ENCODE data around the gene SEMA4D. TPM values are rescaled to one million over a fixed set of nuclear protein-coding genes. Genes with fewer than 3 reads are reported as not detected.
A peak's percentile ranks its signal among the peaks of the same experiment; 100 is the strongest.

SEMA4D gene
- total RNA-seq, 1 donor from 2014 or later: 368 TPM

DNA sequence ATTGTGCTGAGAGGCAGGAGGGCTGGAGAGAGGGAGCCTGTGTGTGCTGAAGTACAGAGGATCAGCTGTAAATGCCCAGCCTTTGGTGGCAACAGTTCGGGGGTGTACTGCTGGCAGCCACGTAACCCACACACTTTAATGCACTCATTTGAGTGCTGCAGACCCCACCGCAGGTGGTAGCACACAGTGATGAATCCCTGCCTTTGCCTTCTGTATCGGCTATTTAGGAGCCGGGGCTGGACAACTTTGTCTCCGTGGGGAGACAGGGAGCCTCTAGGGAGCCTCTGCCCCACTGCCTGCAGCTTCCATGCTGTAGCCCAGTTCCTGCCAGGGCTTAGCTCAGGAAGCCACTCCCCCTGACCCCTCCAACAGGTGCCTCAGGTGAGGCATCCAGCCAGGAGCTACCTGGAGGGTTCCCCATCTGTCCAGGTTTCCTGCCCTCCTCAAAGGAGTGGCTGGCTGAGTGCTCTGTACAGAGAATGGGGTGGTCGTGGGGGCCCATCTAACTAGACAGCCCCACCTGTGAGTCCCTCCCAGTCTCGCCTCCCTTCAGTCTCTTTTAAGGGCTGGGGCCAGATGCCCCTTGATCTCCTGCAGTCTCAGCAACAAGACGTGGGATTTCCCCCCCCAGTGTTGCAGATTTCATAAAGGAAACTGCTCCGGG is 135.1 kb downstream of the SEMA4D start:
- no peak overlapping the region for H3K4me3 Mint-ChIP-seq
- peaks cover 35% of the 10 kb centered on the region for H3K36me3 Mint-ChIP-seq (ENCODE audit: low read depth)
- no peaks in the 10 kb centered on the region for H3K9me3 Mint-ChIP-seq
- intact Hi-C loops (cut with micrococcal nuclease): no loop called here
- H3K27ac Mint-ChIP-seq: no peak overlapping the region
- DNase-seq: no peak
- H3K4me1 Mint-ChIP-seq: peaks cover 8% of the 10 kb centered on the region
- no peaks in the 10 kb centered on the region for H3K27me3 Mint-ChIP-seq

DNA sequence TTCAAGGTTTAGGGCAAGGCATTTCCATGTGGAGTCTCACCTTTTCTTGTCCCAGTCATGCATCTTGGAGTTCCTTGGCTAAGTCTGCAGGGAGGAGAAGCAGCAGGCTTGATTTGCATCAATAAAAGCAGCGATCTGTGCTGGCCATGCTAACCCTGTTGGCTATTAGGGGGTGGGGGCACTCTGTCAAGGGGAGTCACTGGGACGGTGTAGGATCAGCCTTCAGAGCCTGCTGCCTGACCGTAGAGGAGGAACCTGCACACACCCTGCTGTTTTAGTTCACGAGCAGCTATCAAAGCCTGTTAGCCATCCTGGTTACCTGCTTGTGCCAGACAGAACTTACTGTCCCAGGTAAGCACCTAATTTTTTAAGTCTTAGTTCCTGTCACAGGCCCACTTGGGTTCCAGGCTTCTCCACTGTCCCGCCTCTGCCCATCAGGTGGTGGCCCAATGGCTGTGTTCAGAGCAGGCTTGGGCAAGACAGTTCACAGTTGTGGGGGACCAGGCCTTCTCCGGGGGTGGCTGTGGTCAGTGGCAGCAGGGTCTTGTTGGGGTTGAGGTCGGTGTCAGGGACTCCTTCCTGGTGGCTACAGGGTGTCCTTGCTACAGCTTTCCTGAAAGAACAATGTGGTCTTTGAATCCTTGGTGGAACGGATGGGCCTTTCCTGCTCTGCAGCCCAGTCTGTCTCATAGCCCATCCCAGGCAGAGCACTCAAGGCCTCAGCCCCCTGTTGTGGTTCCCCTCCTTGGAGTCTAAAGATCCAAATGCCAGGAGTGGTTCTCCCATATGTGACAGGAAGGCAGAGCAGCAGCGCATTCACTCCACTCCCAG is 135.9 kb downstream of the SEMA4D start:
- intact Hi-C loops (cut with micrococcal nuclease): no loop called here
- peaks cover 11% of the 10 kb centered on the region for H3K4me1 Mint-ChIP-seq

DNA sequence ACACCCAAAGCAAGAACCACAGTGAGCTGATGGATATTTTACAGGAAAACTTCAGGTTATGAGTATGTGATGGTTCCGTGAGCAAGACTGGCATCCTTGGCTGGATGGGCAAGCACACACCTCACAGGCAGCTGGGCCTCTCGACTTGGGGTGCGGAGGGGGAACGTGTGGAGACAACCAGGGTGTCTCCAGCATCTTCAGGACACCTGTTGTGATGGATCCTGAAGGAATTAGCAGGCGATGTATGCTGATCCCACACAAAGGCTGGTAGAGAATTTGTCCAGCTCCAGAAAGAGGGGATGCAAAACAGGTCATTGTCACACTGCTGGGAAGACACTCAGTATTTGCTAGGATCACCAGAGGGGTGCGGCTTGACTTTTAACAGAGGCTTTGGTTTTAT is 136.9 kb downstream of the SEMA4D start:
- peak overlapping the region; percentile 7 for H3K27ac Mint-ChIP-seq
- peaks cover 45% of the 10 kb centered on the region for H3K36me3 Mint-ChIP-seq (ENCODE audit: low read depth)
- H3K9me3 Mint-ChIP-seq: no peaks in the 10 kb centered on the region
- no peak overlapping the region for H3K4me3 Mint-ChIP-seq
- peaks cover 9% of the 10 kb centered on the region for H3K4me1 Mint-ChIP-seq
- H3K27me3 Mint-ChIP-seq: no peaks in the 10 kb centered on the region
- DNase-seq: no peak
- intact Hi-C loops (cut with micrococcal nuclease): no loop called here

More for the DNA sequence above, 135.9 kb downstream of the SEMA4D start:
- H3K27ac Mint-ChIP-seq: no peak overlapping the region
- peaks cover 39% of the 10 kb centered on the region for H3K36me3 Mint-ChIP-seq (ENCODE audit: low read depth)
- no peak for DNase-seq
- no peak overlapping the region for H3K4me3 Mint-ChIP-seq
- H3K27me3 Mint-ChIP-seq: no peaks in the 10 kb centered on the region
- H3K9me3 Mint-ChIP-seq: no peaks in the 10 kb centered on the region

DNA sequence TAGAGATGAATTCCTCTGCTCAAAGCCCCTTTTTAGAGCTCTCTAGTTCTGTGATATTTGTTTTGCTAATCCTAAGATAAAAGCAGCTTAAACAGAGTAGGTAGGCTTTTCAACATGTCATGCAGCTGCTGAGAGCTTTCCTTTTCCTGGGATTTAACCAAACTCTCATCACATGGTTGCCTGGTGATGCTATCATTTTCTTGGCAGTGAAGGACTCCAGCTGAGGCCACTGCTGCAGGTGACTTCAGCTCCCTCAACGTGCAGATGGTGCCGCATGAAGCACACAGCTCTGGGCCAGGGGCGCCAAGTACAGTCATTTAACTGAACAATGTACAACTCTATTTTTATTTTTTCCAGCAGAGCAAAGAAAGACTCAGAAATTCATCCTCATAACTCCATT is 137.4 kb downstream of the SEMA4D start:
- Mint-ChIP-seq H3K9me3 (no peaks in the 10 kb centered on the region), H3K4me1 (peaks cover 9% of the 10 kb centered on the region), H3K27ac (peak overlapping the region; percentile 59), H3K36me3 (ENCODE audit: low read depth) (peaks cover 49% of the 10 kb centered on the region), H3K27me3 (no peaks in the 10 kb centered on the region), H3K4me3 (no peak overlapping the region)
- intact Hi-C loops (cut with micrococcal nuclease): no loop called here
- DNase-seq: no peak

DNA sequence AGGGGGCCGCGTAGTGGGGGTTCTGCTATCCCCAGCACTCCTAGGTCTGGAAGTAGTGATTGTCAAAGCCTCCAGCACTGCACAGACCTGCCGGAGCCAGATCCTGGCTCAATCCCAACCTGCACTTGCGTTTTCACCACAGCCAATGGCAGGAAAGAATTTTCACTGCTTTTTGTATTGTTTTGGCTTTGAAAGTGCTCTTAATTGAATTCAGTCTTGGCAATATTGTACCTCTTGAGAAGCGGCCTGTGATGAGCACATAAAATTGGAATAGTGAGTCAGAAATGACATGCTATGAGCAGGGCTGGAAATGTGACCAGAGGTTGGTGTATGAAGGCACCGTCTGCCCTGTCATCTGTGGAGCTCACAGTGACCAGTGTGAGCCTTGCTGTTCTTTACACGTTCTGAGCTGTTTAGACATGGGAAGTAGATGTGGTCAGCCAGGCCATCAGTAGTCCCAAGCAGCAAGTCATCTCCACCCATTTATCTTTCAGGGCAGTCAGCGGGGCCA is 138.1 kb downstream of the SEMA4D start:
- Mint-ChIP-seq H3K4me1 (peaks cover 9% of the 10 kb centered on the region), H3K27me3 (no peaks in the 10 kb centered on the region), H3K36me3 (ENCODE audit: low read depth) (peaks cover 56% of the 10 kb centered on the region), H3K4me3 (no peak overlapping the region), H3K27ac (peak overlapping the region; percentile 78), H3K9me3 (no peaks in the 10 kb centered on the region)
- no peak for DNase-seq
- intact Hi-C loops (cut with micrococcal nuclease): no loop called here

DNA sequence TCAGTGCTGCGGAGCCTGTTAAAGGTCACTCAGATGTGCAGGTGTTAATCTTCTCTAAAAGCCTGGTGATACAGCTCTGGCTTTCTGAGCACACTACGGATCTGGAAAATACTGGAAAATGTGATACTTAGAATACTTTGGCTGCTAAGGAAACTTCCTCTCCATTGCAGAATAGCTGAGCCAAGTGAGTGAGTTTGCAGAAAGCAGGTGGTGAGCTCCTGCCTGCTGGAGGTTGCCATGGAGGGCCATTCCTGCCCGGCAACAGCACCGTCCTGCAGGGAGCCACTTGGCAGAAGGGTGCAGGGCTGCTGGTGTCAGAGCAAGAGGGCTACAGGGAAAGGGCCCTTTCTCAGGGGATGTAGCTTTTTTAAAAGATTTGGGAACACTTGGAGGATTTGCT is 138.9 kb downstream of the SEMA4D start:
- no peaks in the 10 kb centered on the region for H3K9me3 Mint-ChIP-seq
- intact Hi-C loops (cut with micrococcal nuclease): no loop called here
- no peaks in the 10 kb centered on the region for H3K27me3 Mint-ChIP-seq
- H3K27ac Mint-ChIP-seq: no peak overlapping the region
- peaks cover 61% of the 10 kb centered on the region for H3K36me3 Mint-ChIP-seq (ENCODE audit: low read depth)
- no peak overlapping the region for H3K4me3 Mint-ChIP-seq
- DNase-seq: no peak
- peaks cover 8% of the 10 kb centered on the region for H3K4me1 Mint-ChIP-seq

DNA sequence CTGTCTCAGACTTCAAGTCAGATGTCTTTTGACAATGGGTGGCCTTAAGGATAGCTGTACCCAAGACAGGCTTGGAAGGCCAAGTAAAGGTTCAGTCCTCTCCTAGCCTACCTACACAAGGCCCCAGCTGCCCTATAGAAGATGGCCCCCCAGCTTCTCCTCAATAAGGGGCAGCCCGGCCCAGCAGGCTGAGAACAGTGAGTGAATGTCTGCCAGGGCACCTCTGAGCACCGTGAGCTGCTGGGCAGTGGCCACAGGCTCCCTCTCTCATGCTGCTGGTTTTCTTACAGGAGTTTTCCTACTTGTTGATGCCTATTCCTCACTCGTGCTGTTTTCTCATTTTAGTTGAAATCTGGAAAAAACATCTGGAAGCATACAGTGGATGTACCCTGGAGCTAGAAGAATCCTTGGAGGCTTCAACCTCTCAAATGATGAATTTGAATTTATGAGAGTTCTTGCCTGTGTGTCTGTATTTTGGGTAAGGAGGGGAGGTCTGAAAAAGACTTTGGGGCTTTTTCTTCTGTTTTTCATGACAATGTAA is 139.5 kb downstream of the SEMA4D start:
- H3K4me3 Mint-ChIP-seq: no peak overlapping the region
- DNase-seq: no peak
- no peak overlapping the region for H3K27ac Mint-ChIP-seq
- H3K27me3 Mint-ChIP-seq: no peaks in the 10 kb centered on the region
- no peaks in the 10 kb centered on the region for H3K9me3 Mint-ChIP-seq
- intact Hi-C loops (cut with micrococcal nuclease): no loop called here
- H3K36me3 Mint-ChIP-seq (ENCODE audit: low read depth): peaks cover 66% of the 10 kb centered on the region
- peaks cover 8% of the 10 kb centered on the region for H3K4me1 Mint-ChIP-seq

DNA sequence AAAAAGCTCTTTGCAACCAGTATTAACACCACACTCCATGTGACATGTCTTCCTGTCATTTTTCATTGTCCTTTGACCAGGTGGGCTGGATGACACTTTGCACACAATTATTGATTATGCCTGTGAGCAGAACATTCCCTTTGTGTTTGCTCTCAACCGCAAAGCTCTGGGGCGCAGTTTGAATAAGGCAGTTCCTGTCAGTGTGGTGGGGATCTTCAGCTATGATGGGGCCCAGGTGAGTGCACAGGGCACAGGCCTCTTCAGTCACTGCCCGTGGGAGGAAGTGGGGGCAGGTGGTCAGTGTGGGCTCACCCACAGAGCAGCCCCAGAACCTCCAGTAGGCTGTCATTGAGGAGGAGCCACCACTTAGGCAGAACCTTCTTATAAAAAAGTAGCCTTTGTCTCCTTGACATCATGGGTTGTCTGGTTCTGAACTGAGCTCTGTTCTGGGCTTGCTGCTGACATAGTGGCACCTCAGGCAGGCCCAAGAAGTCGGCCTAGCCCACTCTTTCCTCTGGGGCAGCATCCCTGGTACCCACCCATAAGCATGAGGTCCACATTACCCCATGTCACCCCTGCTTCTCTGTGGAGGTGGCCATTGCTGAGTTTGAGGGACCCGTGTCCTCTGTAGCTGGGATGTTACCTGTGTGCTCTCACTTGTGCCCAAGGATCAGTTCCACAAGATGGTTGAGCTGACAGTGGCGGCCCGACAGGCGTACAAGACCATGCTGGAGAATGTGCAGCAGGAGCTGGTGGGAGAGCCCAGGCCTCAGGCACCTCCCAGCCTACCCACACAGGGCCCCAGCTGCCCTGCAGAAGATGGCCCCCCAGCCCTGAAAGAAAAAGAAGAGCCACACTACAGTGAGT is 140.3 kb downstream of the SEMA4D start:
- DNase-seq: no peak

DNA sequence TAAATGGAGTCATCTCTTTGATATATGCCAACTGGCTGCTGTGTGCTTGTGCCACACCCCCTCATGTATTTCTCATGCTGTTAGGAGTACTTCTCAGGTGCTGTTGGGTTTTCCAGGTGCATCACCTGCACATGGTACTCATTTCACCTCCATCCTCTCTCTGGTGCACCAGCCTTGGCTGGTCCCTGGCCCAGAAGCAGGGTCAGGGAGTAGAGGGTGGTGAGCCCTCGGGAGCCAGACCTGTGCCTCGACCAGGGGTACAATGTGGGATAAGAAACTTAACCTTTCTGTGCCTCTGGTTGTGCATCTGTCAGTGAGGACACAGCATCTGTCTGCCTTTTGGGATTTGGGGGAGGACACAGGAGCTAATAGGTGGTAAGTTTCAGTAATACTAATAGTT is 141.1 kb downstream of the SEMA4D start:
- H3K9me3 Mint-ChIP-seq: no peaks in the 10 kb centered on the region
- no peaks in the 10 kb centered on the region for H3K27me3 Mint-ChIP-seq
- intact Hi-C loops (cut with micrococcal nuclease): no loop called here
- peaks cover 18% of the 10 kb centered on the region for H3K4me1 Mint-ChIP-seq
- H3K36me3 Mint-ChIP-seq (ENCODE audit: low read depth): peaks cover 74% of the 10 kb centered on the region
- DNase-seq: no peak
- H3K27ac Mint-ChIP-seq: no peak overlapping the region
- H3K4me3 Mint-ChIP-seq: no peak overlapping the region

More for the DNA sequence above, 140.3 kb downstream of the SEMA4D start:
- Mint-ChIP-seq H3K27me3 (no peaks in the 10 kb centered on the region), H3K27ac (peak overlapping the region; percentile 36), H3K4me1 (peaks cover 10% of the 10 kb centered on the region), H3K4me3 (no peak overlapping the region), H3K36me3 (ENCODE audit: low read depth) (peaks cover 68% of the 10 kb centered on the region), H3K9me3 (no peaks in the 10 kb centered on the region)
- intact Hi-C loops (cut with micrococcal nuclease): no loop called here

DNA sequence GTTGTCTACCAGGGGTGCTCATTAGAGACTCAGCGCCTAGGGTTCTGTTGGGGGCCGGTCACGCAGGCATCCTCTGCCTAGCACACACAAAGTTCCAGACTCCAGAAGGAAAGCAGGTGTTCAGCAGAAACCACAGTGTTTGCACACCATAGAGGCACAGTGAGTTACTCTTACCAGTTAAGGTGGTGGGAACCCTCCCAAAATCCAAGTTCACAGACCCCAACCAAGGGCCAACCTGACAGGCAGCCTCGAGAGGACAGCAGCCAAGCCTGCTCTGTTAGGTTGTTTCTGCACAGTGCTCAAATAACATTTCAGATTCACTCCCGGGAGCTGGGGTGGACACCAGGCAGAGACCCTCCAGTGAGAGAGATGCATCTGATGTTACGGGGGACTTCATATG is 143.4 kb downstream of the SEMA4D start:
- Mint-ChIP-seq H3K4me3 (no peak overlapping the region), H3K36me3 (ENCODE audit: low read depth) (peaks cover 74% of the 10 kb centered on the region), H3K27me3 (no peaks in the 10 kb centered on the region), H3K4me1 (peaks cover 17% of the 10 kb centered on the region), H3K9me3 (no peaks in the 10 kb centered on the region), H3K27ac (no peak overlapping the region)
- intact Hi-C loops (cut with micrococcal nuclease): no loop called here
- no peak for DNase-seq

DNA sequence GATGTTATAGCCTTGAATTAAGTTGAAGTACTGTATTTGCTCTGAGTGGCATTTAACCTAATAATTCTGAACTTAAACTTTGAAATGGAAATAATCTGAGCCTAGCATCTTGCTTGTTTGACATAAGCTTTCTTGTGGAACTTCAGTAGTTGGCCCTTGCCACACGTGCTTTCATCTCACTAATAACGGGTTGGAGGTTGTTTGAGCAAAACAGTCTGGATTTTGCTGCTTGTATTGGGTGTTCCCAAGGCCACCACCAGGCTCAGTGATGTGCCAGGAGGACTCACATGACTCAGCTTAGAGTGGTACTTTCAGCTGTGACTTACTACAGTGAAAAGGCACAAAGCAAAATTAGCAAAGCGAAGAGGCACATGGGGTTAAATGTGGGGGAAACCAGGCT is 143.9 kb downstream of the SEMA4D start:
- no peak for DNase-seq
- intact Hi-C loops (cut with micrococcal nuclease): no loop called here
- Mint-ChIP-seq H3K4me3 (no peak overlapping the region), H3K27me3 (no peaks in the 10 kb centered on the region), H3K27ac (peak overlapping the region; percentile 9), H3K9me3 (no peaks in the 10 kb centered on the region), H3K36me3 (ENCODE audit: low read depth) (peaks cover 73% of the 10 kb centered on the region), H3K4me1 (peaks cover 17% of the 10 kb centered on the region)

DNA sequence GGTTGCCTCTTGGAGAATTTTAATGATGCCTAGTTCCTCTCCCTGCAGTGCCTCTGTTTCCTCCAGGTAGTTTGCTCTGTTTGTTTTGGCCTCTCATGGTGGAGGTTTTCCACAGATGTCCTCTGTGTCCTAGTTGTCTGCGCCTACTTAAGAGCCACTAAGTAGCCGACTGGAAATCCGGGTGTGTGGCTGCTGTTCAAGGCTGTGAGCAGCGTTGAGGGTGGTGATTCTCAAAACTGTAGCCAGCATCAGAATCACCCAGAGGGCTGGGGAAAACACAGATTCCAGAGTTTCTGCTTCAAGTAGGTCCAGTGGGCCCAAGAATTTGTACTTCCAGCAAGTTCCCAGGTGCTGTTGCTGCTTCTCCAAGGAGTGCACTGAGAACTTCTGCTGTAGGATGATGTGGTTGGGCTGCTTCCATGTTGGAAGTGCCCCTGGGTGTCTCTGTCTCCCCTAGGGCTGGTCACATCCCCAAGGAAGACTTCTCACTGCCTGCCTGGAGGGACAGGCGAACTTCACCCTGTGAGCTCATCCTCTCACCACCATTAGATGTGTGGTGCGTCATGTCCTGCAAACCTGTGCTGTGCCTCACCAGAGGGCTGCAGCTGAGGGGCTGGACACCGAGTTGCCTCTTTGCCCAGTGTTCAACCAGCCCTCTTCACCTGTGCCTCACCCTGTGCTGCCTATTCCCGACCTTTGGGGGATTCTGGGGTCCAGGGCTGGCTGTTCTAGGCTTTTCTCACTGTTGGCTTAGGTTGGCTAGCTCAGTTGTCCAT is 144.9 kb downstream of the SEMA4D start:
- Mint-ChIP-seq H3K4me3 (peak overlapping the region; percentile 62), H3K36me3 (ENCODE audit: low read depth) (peaks cover 76% of the 10 kb centered on the region), H3K9me3 (no peaks in the 10 kb centered on the region), H3K27ac (peak overlapping the region; percentile 68), H3K4me1 (peaks cover 17% of the 10 kb centered on the region), H3K27me3 (no peaks in the 10 kb centered on the region)
- intact Hi-C loops (cut with micrococcal nuclease): no loop called here
- no peak for DNase-seq

DNA sequence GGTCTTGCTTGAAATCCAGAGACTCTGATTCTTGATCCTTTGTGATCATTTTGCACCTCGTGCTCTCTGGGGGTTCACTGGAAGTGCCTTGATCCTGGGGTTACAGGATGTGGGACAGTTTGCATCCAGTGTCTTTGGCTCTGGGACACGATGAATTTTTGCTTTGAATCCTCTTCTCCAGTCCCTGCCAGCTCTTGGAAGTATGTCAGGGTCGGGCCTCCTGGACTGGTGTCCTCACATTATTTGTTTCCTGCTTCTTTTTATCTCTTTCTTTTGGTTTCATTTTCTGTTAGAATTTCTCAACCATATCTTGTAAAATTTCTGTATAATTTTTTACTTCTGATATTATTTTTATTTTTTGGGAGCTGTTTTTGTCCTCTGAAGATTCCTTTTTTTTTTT is 145.5 kb downstream of the SEMA4D start:
- Mint-ChIP-seq H3K9me3 (no peaks in the 10 kb centered on the region), H3K4me3 (peak overlapping the region; percentile 62), H3K27me3 (no peaks in the 10 kb centered on the region), H3K27ac (peak overlapping the region; percentile 79), H3K4me1 (peaks cover 17% of the 10 kb centered on the region), H3K36me3 (ENCODE audit: low read depth) (peaks cover 78% of the 10 kb centered on the region)
- intact Hi-C loops (cut with micrococcal nuclease): no loop called here
- no peak for DNase-seq

Measured in activated CD4-positive, alpha-beta T cell treated with anti-CD3 and anti-CD28 coated beads, Interleukin-2, amount 10 ng/mL, durations not matched to agents 24 days and 14 days (primary cell).